Muscle of leg (tissue), 11 donors: ENCODE data around the gene ATP2A2. TPM values are rescaled to one million over a fixed set of nuclear protein-coding genes. Genes with fewer than 3 reads are reported as not detected.

ENCODE experiments used
- DNase-seq: peaks from one replicate; pipeline ENCODE4 v3.0.0; 2013
- H3K27ac ChIP-seq: one replicate; pipeline ENCODE4 v1.5.1; 2013; ENCODE audit warnings: mild to moderate bottlenecking, low read length, control low read depth
- H3K27me3 ChIP-seq: one replicate; pipeline ENCODE4 v1.6.1; 2013; ENCODE audit warnings: low read length; ENCODE audit not compliant: control insufficient read depth, insufficient read depth
- H3K36me3 ChIP-seq: one replicate; pipeline ENCODE4 v1.6.1; 2013; ENCODE audit warnings: low read length; ENCODE audit not compliant: control insufficient read depth, insufficient read depth
- H3K4me1 ChIP-seq: one replicate; pipeline ENCODE4 v1.6.1; 2013; ENCODE audit warnings: low read length; ENCODE audit not compliant: control insufficient read depth, insufficient read depth
- H3K4me3 ChIP-seq: one replicate; pipeline ENCODE4 v1.5.1; 2013; ENCODE audit warnings: low read length, control low read depth
- H3K9me3 ChIP-seq: replicated peaks from 2 replicates; pipeline ENCODE4 v1.6.1; 2013; ENCODE audit warnings: low read depth, low read length; ENCODE audit not compliant: control insufficient read depth
- WGBS: methylation state at CpG from one replicate; pipeline ENCODE4 v1.1.5; 2013; ENCODE audit warnings: missing lambda C conversion rate; ENCODE audit not compliant: insufficient coverage; 5-methylcytosine and 5-hydroxymethylcytosine counted together
- polyA plus RNA-seq, 8 donors: library from polyadenylated mRNA; unstranded; fragments of 120-200 nt; gene quantifications; one replicate each; pipeline versions ENCODE4 v1.2.1 to v1.2.3, GENCODE V29; 2013; ENCODE audit warnings: inconsistent platforms in 1 of 8, low replicate concordance in 1 of 8; ENCODE audit not compliant: insufficient read length in 8 of 8, insufficient read depth in 1 of 8
- total RNA-seq: library from RNA; stranded (reverse); fragments of 120-200 nt; gene quantifications from one replicate; pipeline ENCODE4 v1.2.4, GENCODE V29; 2013

ATP2A2 gene
- total and polyA plus RNA-seq, 9 donors: 312 to 712 (median 556) TPM

DNA sequence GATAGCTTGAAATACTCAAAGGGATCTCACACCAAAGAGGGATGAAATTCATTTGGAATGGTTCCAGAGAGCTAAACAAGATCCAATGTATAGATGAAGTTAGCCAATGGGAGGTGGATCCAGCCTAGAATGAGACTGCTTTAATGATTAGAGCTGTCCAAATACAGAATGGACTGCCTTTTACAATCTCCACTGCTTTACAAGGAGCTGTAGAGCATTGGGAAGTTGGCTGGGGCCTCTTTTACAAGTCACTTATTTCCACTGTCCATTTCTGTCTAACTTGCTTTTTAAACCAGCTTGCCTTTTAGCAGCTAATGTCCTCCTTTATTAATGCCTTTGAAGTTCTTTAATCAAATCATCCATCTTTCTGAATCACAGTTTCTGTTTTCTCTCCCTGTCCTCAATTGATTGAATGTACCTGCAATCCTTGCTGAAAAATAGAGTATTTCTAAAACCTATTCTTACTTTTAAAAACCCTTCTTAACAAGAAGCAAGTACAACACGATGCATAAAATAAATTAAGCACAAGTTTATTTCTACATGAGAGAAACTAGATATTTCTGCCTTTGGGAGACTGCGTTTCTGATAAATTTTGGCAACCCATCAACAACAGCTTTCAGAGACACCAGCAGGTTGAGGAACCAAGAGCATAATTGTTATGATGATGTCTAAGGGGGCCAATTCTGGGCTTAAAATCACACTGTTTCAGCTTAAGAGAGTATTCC, 3.4 kb upstream of the ATP2A2 start:
- no CpG with 5 or more reads among the region's 2 CpGs for WGBS
- peaks cover 20% of the 10 kb centered on the region for H3K4me1 ChIP-seq
- no peaks in the 10 kb centered on the region for H3K36me3 ChIP-seq
- no peak overlapping the region for H3K27ac ChIP-seq
- H3K4me3 ChIP-seq: no peak overlapping the region
- no peaks in the 10 kb centered on the region for H3K9me3 ChIP-seq
- no peak for DNase-seq
- no peaks in the 10 kb centered on the region for H3K27me3 ChIP-seq

DNA sequence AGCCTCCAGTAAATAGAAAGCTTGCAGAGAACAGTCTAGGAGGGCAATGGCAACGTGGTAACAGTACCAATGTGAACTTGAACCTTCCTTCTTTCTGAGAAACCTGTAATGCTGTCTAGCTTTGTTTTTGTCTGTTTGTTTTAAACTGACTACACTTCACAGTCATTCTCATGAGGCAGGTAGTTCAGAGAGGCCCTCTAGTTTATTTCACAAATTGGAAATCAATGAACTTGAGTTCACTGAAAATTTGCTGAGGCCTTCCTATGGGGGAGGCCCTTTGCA, 2.9 kb upstream of the ATP2A2 start:
- WGBS: 80% methylated on average over 1 of the region's 1 CpG
- peaks cover 22% of the 10 kb centered on the region for H3K4me1 ChIP-seq
- no peak overlapping the region for H3K4me3 ChIP-seq
- DNase-seq: no peak
- no peaks in the 10 kb centered on the region for H3K9me3 ChIP-seq
- no peak overlapping the region for H3K27ac ChIP-seq
- peaks cover 2% of the 10 kb centered on the region for H3K36me3 ChIP-seq
- no peaks in the 10 kb centered on the region for H3K27me3 ChIP-seq

DNA sequence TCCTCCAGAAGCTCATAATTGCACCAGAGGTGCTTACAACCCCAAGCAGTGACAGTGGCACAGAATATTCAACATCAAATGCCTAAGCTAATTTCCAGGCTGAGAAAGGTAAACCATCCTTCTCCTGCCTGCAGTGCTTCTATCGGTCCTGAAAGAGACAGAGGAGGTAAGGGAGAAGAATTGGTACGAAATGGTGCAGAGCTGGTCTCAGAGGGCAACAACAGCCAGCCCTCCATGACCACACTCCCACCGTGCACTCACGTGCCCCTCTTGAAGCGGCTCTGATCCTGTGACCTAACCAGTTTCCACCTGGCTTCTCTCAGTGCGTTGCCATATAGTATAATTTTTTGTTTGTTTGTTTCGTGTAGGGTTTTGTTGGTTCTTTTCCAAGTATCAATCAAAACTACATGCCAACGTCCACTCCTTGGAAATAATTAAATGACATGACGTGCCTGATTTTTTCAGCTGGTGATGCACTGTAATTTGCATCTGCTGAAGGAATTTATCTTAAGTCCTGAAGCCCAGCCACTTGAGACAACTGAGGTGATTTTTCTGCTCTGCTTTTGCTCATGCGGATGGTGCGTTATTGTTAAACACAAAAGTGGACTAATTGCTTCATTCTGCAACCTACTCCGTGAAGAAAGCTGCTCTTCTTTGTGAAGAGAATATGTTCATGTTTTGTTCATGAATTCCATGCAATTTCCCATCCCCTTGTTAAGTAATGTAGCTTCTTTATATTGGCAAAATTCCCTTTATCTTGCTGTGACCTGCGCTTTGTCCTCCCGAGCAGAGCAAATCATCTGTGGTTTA, 1.3 kb upstream of the ATP2A2 start:
- DNase-seq: no peak
- Histone ChIP-seq H3K9me3 (no peaks in the 10 kb centered on the region), H3K27me3 (no peaks in the 10 kb centered on the region), H3K27ac (peak overlapping the region; percentile 96), H3K4me1 (peaks cover 15% of the 10 kb centered on the region), H3K4me3 (peak overlapping the region; percentile 89), H3K36me3 (peaks cover 6% of the 10 kb centered on the region)
- 20% methylated on average over 4 of the region's 14 CpGs for WGBS

DNA sequence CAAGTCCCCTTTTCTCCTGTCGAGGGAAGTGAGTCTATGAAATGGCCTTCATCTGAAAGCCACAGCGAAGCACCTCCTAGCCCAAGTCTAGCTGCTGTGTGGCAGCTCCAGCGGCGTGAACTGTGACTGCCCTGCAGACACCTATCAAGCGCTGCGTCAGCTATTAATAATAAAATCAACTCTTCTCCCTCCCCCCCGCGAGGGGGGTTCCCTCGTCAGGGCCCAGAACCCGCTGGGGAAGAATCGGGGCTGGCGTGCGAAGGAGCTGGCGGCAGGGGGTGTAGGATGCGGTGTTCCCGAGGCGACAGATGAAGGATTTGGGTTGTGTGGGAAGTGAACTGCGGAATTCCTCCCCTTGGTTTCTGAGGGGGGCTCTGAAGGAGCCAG, 662 bp upstream of the ATP2A2 start:
- peak; percentile 64 for DNase-seq
- H3K27ac ChIP-seq: peak overlapping the region; percentile 96
- H3K27me3 ChIP-seq: no peaks in the 10 kb centered on the region
- no peaks in the 10 kb centered on the region for H3K9me3 ChIP-seq
- H3K4me1 ChIP-seq: peaks cover 15% of the 10 kb centered on the region
- H3K36me3 ChIP-seq: peaks cover 8% of the 10 kb centered on the region
- H3K4me3 ChIP-seq: peak overlapping the region; percentile 89
- WGBS: 0% methylated on average over 10 of the region's 18 CpGs

DNA sequence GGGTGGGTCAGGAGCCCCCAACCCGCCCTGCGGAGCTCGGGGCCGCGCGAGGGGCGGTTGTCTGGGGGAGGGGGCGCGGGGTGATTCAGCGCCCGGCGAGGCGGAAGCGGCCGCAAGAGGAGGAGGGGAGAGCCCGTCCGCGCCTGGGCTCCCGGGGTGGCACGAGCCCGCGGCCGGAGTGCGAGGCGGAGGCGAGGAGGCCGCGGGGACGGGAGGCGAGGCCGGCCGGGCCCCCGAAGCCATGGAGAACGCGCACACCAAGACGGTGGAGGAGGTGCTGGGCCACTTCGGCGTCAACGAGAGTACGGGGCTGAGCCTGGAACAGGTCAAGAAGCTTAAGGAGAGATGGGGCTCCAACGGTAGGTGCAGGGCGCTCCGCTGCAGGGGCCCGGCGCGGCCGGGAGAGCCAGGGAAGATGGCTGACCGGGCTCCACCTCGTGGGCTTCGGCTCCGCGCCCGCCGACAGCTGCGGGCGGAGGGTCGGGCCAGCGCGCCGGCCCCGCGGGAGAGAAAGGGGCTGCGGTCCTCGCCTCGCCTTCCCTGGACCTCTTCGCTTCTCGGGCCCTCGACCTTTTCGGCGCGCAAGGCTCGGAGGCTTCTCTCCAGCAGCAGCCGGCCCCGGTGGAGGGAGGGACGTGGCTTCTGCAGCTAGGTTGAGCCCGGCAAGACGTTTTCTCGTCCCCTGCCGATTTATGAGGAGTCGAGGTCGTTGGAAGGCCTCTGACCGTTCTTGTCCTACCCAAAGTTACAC, 677 bp downstream of the ATP2A2 start:
- WGBS: under 1% methylated on average over 67 of the region's 82 CpGs
- no peaks in the 10 kb centered on the region for H3K9me3 ChIP-seq
- H3K4me1 ChIP-seq: peaks cover 15% of the 10 kb centered on the region
- peak overlapping the region; percentile 94 for H3K4me3 ChIP-seq
- H3K27ac ChIP-seq: peak overlapping the region; percentile 96
- peak; percentile 77 for DNase-seq
- H3K27me3 ChIP-seq: no peaks in the 10 kb centered on the region
- peaks cover 10% of the 10 kb centered on the region for H3K36me3 ChIP-seq

DNA sequence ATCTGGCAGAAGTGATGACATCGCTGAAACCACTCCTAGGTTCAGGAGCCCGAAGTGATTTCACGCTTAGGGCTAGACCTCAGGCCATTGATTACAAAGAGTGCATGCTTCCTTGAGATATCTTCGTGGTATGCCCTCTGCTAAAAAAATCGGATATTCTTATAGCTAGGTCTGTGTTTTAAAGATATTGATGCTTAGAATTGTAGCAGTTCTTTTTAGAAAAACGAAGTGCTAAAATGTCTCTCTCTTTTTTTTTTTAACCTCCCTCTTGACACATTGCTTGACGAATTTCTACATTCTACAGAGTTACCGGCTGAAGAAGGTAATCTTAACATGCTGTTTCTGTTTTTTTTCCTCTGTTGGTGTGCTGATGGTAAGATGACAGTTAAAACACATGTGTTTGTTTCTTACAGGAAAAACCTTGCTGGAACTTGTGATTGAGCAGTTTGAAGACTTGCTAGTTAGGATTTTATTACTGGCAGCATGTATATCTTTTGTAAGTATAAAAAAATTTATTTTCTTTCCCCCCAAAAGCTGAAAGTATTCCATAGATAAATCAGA, 1.3 kb downstream of the ATP2A2 start:
- Histone ChIP-seq H3K36me3 (peaks cover 10% of the 10 kb centered on the region), H3K27me3 (no peaks in the 10 kb centered on the region), H3K4me1 (peaks cover 15% of the 10 kb centered on the region), H3K4me3 (peak overlapping the region; percentile 94), H3K27ac (peak overlapping the region; percentile 96), H3K9me3 (no peaks in the 10 kb centered on the region)
- 0% methylated on average over 2 of the region's 8 CpGs for WGBS
- no peak for DNase-seq

DNA sequence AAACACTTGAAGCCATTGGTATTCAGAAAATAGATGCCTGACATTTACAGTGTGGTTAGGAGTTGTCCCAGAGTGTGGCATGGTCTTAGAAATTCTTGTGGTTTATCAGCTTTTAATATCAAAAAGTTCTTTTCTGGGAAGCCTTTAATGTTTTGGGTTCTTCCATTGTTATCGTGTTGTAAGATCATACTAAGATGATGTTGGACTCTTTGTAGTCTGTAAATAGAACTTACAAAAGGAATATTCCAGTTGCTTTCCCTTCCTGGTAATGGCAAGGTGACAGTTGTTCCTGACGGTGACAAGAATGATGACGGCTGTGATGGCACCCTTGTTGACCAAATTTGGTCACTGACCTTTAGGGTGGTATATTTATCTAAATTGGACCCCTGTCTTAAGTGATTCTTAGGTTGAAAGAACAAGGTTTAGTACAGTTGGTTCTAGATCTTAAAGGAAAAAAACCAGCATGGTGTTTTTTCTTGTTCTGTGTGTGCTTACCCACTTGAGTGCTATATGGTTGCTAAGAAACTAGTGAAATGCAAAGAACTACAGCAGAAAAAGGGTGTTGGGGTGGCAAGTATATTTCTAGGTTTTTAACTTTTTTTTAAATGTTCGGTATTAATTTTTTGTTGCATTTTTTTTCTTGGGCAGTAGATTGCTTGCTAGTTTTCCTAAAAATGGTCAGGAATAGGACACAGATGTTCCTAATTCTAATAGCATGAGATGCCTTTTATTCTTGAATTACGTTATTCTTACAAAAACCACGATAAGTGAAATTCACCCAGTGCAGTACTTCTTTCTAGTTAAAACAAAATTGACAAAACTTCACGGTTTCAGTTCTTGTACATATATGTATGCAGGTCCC, 2.1 kb downstream of the ATP2A2 start:
- no peaks in the 10 kb centered on the region for H3K27me3 ChIP-seq
- peaks cover 18% of the 10 kb centered on the region for H3K4me1 ChIP-seq
- peaks cover 16% of the 10 kb centered on the region for H3K36me3 ChIP-seq
- H3K9me3 ChIP-seq: no peaks in the 10 kb centered on the region
- peak overlapping the region; percentile 94 for H3K4me3 ChIP-seq
- H3K27ac ChIP-seq: peak overlapping the region; percentile 96
- WGBS: 33% methylated on average over 1 of the region's 7 CpGs
- DNase-seq: peak; percentile 38

DNA sequence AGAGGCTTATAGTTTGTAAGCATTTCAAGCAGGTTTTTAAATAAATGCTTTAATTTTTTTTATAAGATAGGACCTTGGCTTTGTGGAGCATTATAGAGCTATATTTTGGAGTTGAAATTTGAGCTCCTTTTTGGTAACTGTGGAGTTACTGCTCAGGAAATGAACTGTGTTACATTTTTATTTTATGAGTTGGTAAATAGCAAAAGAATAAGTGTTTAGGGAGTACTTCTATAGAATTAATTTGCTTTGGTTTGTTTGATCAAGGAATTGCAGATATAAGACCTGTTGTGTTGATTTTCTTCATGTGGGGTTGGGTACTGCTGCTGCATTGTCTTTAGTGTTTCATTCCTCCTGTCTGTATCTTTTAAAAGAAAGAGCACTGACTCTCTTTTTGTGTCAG, 3.5 kb downstream of the ATP2A2 start:
- Histone ChIP-seq H3K4me3 (peak overlapping the region; percentile 94), H3K27ac (peak overlapping the region; percentile 3), H3K36me3 (peaks cover 22% of the 10 kb centered on the region), H3K4me1 (peaks cover 15% of the 10 kb centered on the region), H3K27me3 (no peaks in the 10 kb centered on the region), H3K9me3 (no peaks in the 10 kb centered on the region)
- DNase-seq: no peak

DNA sequence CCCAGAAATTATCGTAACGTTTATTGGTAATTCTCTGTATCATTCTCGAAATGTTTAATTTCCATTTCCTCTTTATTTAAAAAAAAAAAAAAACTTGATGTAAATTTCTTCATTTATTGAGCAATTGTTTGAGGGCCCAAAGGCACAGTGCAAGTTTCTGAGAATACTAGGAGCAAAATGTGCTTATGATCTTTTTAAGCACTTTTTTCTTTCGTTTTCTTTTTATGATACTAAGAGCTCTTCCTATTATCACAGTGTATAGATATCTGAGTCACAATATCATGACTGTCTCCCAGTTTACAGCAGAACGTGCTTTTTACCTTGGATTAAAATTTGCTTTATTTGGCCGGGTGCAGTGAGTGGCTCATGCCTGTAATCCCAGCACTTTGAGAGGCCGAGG, 5.6 kb downstream of the ATP2A2 start:
- no peaks in the 10 kb centered on the region for H3K9me3 ChIP-seq
- no CpG with 5 or more reads among the region's 7 CpGs for WGBS
- H3K4me1 ChIP-seq: peaks cover 6% of the 10 kb centered on the region
- H3K36me3 ChIP-seq: peaks cover 32% of the 10 kb centered on the region
- DNase-seq: no peak
- H3K27me3 ChIP-seq: no peaks in the 10 kb centered on the region
- no peak overlapping the region for H3K27ac ChIP-seq
- H3K4me3 ChIP-seq: no peak overlapping the region
